Measurements from ENCODE around the gene MRGPRE.

MRGPRE gene

DNA sequence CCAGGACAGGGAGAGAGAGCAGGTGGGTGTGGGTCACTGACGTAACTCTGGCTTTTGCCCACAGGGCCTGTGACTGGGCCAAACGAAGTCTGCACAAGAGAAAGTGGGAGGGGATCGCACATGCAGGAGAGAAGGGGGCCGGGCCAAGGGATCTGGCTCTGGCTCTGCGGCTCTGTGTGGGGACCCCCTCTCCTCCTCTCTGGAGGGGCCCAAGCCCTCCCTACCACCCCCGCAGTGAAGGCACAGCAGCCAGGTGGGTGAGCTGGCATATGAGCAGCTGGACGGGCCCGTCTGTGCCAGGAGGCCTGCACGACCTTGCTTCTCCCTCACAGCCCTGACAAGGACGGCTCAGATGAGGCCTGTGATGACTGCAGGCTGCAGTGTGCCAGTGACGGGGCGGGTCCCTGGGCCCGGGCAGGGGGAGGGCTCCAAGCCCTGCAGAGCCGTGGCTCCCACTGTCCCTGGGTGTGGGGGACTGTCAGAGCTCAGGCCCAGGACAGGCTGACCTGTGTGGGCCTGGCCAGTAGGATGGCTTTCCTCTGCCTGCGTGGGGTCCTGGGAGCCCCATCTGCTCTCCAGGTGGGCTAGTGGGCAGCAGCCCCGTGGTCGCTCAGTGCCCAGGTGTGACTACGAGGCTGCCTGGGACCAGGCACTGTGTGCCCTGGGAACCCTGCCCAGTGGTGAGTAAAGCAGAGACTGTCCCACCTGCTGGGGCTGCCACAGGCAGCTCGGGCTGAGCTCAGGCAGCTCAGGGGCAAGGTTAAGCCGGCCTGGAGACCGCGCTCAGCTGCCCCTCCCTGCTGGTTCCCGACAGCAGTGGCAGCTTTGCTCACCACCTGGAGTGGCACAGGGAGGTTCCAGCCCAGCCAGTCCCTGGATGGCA, 35.8 kb downstream of the MRGPRE start:
- no peak for DNase-seq (ENCODE audit: low spot score)

DNA sequence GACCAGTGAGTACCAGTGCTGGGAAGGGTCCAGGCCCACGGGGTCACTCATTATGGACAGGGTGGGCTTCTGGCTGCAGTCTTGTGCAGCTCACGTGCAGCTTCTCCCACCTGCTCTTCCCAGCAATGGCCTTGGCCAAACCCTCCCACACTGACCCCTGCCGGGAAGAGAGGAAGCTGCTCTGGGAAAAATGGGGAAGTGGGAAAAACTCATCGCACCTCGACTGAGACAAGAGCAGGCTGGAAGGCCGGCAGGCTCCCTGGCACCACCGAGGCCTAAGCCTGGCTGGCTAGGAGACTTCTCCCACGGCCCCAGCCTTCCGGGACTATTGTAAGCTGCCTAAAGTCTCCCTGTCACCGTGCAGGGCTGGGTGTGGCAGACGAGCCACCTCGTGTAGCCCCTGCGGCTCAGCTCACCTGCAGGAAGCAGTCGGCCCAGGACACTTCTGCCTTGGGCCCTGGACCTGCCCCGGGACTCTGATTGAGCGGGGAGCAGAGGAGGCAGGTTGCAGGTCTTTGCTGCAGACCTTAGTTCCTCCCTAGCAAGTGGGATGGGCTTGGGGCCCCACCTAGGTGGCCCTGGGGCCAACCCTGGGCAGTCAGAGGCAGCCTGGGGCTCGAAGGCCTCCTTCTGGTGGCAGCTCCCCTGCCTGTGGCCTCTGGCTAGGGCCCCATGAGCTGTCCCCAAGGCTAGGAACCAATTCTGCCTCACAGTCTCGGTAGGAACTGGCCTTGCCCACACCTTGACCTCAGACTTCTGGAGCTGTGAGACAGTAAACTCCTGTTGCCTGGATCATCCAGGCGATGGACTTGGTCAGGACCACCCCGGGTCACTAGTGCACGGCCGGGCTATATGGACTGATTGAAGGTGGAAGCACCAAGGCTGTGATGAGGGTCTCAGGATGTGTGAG, 36.7 kb downstream of the MRGPRE start:
- DNase-seq (ENCODE audit: low spot score), result no peak

DNA sequence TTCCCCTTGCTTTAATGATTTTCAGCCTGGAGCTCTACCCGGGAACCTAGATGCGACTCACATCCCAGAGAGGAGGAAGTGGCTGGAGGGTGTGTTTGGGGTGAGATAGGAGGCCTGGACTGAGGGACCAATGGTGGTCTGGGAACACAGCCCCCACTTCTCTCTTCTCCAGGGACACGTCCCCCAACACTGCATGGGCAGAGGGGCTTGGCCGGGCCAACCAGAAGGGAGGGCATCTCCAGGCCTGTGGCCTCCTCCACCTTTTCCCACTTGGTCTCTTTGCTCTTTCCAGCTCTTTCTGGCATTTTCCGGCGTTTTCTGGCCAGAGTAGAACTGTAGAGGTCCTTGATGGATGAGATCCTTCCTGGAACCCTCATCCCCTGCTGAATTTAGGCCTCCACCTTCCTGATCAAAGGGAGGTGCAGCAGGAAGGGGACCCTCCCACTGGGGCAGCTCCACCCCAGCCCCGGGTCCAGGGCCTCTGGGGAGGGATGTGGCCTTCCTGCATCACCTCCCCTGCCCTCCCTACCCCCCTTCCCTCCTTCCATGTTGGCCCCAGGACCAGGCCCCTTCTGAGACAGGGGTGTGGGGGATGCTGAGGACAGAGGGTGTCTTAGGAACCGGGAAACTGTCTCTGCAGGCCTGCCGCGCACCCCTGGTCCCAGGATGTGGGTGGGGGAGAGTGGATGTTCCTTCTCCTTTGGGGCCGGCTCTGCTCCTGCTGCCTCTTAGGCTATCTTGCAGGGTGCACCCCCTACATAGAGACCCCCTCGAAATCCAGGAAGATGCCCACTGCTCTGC, 38.0 kb downstream of the MRGPRE start:
- DNase-seq (ENCODE audit: low spot score), result no peak

DNA sequence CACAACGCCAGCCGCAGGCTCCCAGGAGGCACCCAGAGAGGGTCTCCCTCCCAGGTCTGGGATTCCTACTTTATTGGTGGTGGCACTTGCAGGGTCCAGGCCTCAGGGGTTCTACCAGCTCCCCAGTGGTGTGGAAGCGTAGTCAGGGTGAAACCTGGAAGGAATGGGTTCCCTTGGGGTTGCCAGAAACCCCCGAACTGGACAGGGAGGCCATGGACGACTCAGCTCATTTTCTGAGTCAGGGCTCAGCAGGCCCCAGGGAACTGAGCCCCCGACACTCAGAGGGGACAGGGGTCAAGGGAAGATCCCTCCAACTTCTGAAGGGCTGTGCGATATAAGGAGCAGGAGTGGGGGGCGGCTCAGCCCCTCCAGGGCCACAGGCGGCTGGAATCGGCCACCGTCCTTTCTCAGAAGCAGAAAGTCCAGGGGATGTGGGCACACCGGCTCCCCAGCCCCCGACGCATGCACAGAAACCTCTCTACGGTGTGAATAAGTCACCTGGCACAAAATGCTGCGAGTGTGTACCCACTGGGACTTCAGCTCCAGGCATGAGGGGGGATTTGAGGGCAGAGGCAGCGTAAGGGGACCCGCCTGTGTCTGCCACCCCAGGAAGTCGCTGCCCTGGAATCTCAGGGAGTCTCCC, 38.7 kb downstream of the MRGPRE start:
- DNase-seq (ENCODE audit: low spot score), result no peak

DNA sequence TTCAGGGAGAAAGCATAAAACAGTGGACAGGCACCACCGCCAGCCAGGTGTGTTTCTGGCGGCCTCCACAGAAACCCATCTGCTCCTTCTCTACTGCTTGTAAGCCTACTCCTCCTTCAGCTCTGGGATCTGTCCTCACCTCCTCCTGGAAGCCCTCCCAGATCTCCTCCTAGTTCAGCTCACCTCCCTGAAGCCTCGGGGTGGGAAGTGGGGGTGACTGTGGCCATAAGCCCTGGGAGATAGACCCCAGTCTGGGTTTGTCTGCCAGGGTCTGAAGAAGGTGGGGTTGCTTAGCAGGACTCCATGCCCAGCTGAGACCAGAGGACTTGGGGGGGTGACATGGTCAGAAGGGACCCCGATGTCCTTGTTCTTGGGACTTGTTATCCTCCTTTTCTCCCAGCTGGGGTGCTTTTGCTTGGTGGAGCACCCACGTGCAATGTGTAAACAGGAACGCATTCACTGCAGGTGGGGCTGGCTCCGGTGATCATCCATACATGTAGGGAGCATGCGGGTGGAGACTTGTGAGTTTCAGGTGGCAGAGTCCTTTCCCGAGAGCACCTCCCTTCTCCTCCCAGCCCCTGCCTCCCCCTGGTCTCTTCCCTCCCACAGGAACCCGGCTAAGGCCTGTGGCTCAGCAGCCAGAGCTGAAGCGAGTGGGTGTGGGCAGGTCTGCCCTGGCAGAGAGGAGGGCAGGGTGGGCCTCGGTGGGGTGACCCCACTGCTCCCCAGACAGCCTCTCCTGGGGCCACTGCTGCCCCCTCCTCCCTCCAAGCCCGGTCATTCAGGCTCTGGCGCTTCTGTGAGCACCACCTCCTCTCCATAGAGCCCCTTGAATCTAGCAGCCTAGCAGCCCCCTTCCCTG, 39.5 kb downstream of the MRGPRE start:
- no peak for DNase-seq (ENCODE audit: low spot score)

DNA sequence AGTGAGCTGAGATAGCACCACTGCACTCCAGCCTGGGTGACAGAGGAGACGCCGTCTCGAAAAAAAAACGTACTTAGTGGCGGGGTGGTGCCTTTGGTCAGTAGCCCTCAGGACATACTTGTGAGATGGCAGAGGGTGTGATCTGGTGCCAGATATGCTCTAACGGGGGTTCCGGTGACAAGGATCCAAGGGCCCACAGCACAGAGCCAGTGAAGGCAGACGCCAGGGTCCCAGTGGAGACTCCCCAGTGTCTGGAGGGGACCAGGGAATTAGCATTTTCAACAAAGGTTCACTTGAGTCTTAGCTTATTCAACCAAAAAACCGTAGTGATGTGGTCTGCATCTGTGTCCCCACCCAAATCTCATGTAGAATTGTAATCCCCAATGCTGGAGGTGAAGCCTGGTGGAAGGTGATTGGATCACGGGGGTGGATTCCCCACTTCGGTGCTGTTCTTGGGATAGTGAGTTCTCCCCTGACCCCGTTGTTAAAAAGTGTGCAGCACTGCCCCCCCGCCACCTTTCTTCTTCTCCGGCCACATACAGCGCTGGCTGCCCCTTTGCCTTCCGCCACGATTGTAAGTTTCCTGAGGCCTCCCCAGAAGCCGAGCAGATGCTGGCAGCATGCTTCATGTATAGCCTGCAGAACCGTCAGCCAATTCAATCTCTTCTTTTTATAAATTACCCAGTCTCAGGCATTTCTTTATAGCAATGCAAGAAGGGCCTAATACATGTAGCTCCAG, 40.5 kb downstream of the MRGPRE start:
- no peak for DNase-seq (ENCODE audit: low spot score)

DNA sequence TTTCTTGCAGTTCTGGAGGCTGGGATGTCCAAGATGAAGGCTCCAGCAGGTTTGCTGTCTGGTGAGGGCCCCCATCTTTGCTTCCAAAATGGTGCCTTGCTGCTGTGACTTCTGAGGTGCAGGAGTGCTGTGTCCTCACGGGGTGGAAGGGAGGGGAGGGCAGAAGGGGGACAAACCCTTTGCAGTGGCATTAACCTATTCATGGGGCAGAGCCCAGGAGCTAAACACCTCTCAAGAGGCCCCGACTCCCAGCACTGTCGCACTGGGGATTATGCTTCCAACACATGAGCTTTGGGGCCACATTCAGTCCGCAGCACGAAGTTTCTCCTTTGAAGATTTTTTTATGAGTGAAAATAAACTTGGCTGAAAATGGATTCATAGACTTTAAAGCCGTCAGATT, 41.6 kb downstream of the MRGPRE start:
- no peak for DNase-seq (ENCODE audit: low spot score)

DNA sequence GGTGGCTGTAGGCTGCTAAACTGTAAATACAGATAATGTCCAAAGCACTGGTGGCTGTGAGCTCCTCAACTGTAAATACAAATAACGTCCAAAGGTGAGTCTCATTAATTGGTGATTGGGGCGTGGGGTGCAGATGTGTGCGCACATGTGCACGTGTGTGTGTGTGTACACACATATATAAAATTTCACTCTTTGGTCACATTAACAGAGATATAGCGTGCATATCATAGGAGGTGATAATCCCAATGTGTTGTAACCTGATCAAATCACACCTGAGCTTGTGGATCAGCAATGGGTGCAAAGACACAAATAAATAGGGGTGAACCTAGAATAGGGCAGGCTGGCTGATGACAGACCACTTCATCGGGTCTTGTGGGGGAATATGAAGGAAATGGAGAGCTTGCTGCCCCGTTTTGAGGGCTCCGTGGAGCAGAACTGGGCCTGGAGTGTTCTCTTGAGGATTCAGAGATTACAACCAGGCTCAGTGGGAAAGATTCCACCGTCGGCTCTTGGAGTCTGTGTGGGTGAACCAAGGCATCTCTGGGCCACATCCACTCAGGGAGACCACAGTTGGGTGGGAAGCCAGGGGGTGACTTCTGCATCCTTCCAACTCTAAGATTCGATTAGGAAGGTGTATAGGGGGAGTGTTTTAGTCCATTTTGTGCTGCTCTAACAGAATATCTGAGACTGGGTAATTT, 42.2 kb downstream of the MRGPRE start:
- no peak for DNase-seq (ENCODE audit: low spot score)

DNA sequence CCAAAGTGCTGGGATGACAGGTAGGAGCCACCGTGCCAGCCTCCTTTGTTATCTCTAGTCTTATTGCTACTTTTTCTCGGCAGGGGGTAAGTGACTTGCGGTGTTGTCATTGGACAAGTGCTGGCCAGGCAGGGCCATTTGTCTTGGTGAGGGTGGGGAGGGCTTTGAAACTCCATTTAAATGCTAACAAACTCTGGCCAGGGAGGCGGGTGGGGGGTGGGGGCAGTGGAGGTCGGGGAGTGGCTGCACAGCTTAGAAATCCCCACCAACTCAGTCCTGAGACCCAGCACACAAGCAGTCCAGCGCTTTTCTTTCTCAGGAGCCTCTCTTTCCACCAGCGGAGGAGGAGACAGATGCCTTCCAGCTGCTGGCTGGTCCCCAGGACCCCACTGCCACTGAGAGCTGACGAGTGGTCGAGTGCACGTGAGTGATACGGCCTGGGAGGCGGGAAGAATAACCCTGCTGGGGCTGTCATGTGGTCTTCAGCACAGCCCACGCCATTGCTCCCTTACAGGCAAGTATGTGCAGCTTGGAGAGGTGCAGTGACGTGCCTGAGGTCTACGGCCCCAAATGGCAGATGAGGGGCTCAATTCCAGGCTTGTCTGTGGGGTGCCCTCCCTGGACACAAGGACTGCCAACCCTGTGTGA, 42.9 kb downstream of the MRGPRE start:
- DNase-seq (ENCODE audit: low spot score), result no peak

DNA sequence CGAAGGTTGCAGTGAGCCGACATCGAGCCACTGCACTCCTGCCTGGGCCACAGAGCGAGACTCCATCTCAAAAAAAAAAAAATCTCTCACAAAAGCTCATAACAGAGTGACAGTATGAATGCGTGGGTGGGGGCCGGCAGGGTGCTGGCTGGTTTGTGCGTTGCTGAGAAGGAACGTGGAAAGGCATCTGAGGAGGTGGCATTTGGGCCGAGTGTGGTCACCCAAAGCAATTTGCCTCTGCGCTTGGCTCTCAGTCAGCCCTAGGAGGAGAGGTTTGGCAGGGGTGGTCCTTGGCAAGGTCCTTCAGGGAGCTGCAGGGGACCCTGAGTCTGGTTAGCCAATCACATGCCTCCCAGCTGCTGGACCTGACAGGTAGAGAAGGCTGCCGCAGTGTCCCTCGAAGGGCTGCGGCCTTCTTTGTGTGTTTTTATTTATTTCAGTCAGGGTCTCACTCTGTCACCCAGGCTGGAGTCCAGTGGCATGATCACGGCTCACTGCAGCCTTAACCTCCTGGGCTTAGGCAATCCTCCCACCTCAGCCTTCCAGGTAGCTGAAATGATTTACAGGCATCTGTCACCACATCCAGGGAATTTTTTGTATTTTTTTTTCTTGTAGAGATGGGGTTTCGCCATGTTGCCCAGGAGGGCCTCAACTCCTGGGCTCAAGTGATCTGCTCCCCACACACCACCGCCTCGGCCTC, 43.6 kb downstream of the MRGPRE start:
- DNase-seq (ENCODE audit: low spot score), result no peak

DNA sequence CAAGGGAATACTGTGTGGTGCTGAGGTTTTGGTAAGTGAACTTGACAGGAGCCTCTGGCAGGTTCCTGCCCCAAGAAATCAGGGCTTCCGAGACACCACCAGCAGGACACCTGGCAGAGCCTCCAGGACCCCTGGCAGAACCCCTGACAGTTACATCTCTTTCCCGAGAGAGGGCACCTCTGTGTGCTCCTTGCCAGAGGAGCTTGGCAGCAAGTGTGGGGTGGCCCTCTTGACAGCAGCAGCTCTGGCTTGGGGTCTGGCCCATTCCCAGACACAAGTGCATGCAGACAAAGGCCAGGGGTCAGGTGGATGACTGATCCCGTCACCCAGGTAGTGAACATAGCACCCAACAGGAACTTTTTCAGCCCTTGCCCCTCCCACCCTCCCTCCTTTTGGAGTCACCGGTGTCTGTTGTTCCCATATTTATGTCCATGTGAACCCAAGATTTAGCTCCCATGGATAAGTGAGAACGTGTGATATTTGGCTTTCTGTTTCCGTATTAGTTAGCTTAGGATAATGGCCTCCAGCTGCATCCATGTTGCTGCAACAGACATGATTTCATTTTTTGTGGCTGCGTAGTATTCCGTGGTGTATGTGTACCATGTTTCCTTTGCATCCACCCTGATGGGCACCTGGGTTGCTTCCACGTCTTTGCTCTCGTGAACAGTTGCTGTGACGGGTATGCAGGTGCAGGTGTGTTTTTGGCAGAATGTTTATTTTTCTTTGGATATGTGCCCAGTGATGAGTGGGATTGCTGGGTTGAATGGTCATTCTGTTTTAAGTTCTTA, 45.9 kb downstream of the MRGPRE start:
- DNase-seq (ENCODE audit: low spot score), result no peak

DNA sequence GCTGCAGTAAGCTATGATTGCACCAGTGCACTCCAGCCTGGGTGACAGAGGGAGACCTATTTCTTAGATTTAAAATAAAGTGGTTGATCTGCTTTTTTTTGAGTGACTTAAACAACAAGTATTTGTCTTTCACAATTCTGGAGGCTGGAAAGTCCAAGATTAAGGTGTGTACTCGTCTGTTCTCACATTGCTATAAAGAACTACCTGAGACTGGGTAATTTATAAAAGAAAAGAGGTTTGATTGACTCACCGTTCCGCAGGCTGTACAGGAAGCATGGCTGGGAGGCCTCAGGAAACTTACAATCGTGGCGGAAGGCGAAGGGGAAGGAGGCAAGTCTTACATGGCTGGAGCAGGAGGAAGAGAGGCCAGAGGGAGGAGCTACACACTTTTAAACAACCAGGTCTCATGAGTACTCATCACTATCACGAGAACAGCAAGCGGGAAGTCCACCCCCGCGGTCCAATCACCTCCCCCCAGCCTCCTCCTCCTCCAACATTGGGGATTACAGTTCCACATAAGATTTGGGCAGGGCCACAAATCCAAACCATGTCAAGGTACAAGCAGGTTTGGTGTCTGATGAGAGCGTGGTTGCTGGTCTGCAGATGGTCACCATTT, 47.4 kb downstream of the MRGPRE start:
- DNase-seq (ENCODE audit: low spot score), result no peak

DNA sequence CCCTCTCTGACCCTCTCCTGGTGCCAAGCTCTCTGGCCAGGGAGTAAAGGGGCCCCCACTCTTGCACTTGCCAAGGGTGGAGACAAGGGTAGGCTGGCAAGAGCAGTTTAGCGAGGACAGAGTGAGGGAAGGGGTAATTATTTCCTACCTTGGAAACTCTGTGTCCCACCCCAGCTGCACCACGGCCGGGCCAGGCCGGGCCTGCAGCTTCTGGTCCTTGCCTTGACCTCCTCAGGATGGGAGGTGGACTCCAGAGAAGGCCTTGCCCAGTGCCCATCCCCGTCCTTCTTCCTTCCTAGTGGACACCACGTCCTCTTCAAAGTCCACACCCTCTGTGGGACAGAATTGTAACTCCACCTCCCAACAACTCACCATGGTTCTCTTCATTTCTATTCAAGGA, 48.7 kb downstream of the MRGPRE start:
- no peak for DNase-seq (ENCODE audit: low spot score)

DNA sequence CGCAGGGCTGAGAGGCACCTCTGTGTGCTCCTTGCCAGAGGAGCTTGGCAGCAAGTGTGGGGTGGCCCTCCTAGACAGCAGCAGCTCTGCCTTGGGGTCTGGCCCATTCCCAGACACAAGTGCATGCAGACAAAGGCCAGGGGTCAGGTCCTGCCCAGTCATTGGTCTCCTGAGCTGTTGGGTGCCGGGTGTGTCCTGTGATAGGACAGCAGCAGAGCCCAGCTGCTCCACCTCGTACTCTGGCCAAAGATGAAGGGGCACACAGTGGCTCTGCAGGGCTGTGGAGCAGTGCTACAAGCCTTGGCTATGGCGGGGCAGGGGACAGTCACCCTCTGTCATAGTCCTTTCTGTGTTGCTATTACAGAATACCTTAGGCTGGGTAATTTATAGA, 49.8 kb downstream of the MRGPRE start:
- DNase-seq (ENCODE audit: low spot score), result no peak

DNA sequence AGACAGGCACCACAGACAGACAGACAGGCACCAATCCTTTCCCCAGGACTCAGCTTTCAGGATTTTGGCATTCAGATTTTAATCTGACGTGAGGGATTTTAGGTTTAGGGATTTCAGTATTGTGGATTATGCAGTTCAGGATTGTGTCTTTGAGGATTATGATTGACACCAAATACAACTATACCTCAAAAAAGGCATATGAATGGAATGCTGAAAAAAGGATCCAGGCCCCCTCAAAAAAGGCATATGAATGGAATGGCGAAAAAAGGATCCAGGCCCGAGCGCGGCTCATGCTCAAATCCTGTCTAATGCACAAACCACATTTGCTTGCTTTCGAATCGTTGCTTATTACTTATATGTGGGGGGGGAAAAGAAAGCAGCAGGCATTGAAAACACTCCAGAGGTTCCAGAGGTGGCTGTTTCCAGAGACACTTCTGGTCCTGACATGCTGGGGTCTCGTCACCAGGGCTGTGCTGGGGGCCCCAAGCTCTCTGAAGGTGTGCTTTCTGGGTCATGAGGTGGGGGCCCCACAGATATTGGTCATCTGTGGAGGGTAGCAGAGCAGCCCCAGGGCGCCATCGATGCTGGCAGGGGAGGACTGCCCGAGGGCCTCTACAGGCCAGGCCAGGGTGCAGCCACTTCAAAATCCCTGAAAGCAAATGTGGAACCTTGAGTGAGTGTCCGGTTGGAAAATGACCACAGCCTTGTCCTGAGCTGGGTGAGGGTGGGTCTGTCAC, 50.3 kb downstream of the MRGPRE start:
- no peak for DNase-seq (ENCODE audit: low spot score)

DNA sequence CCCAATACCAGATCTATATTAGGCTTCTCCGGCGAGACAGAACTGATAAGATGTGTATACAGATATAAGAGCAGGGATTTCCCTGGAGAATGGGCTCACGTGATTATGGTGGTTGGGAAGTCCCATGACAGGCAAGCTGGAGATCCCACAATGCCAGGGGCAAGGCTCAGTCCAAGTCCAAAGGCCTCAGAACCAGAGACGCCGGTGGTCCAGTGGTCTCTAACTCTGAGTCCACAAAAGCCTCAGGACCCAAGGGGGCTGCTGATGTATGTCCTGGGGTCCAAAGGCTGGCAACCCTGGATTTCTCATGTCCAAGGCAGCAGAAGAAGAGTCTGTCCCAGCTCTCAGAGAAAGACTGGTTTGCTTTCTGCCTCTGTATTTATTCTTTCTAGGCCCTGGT, 51.3 kb downstream of the MRGPRE start:
- DNase-seq (ENCODE audit: low spot score), result no peak
